Activated gamma-delta T cell (primary cell): ENCODE results near the gene RGMA.
A peak's percentile ranks its signal among the peaks of the same experiment; 100 is the strongest.

Source experiments
- DNase-seq: peaks from one replicate; lab custom pipeline; 2025; lab: John Stamatoyannopoulos, UW

RGMA gene

DNA sequence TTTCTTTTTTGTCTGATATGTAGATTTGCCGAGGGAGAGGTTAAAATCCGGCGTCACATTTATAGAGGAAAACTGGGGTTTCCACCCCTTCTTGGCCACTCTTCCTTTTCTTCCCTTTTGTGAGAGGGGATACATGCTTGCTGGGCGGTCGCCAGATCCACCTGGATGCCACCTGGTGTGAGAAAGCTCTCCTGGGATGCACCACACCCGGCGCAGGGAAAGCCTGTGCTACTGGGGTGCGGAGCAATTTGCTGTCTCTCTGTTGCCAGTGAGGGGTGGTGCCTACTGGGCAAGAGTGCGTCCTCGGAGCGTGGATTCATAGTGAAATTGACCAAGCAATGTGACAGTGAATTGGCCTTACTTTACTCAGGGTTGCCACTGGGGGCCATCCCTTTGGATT lies 2.5 kb upstream of the RGMA start:
- no peak for DNase-seq

DNA sequence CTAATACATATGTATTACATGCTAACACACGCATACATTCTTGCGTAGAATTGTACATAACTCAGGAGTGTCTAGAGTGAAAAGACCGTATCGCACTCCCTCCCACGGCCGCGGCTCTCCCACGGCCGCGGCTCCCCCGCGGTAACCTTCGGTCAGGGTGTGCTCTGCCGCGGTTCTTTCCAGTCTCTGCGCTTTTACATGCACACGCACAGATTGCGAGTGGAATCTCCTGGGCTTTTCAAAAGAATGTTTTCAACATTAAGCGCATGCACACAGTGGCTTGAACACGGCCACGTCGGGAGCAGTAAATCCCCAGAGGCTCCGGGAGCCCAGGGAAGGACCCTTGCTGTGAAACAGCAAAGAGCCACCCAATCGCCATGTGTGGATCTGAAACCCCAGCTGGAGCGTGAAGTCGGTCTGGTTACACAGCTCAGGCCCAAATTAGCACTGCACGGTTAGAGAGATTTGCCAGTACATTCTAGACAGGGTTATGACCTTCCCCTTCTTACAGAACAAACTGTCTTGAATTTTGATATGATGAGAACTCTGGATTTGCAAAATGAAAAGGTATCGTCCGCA lies 805 bp upstream of the RGMA start:
- no peak for DNase-seq

GRCh38 chr15:93088200-93088980 lies 621 bp downstream of the RGMA start:
- no peak for DNase-seq

DNA sequence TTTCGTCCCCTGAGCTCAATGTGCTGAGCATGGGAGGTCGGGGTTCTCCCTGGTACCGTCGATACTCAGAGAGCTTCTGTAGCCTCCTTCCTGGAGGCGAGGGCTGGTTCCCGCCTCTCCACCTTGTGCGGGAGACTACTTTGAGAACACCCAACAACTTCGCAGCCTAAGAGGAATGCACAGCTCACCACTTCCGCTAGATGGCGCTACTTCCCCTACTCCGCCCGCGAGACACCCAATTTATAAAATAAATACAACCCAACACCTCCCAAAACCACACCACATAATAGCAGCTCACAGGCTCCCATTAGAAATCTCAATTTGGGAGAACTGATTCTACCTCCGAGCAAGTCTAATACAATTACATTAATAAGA lies 1.2 kb downstream of the RGMA start:
- no peak for DNase-seq

GRCh38 chr15:93086791-93087190 lies 2.2 kb downstream of the RGMA start:
- no peak for DNase-seq

GRCh38 chr15:93085692-93086091 lies 3.3 kb downstream of the RGMA start:
- no peak for DNase-seq

DNA sequence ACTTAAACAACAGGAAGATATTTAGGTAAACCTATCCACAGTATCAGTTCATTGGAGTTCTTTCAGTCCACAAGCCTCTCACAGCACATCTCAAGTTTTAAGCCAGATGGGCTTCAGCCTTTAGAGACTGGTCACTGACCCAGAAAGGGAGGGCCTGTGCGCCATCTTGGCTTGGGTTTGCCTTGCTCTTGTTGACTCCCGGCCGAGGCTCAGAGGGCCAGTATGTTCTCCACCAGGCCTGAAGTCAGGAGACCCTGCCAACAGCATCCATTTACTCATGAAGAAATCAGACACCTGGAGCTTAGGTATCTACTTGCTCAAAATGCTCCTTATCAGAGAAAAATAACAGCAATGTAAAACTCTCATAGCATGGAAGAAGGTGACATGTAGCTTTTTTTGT lies 6.2 kb downstream of the RGMA start:
- no peak for DNase-seq

DNA sequence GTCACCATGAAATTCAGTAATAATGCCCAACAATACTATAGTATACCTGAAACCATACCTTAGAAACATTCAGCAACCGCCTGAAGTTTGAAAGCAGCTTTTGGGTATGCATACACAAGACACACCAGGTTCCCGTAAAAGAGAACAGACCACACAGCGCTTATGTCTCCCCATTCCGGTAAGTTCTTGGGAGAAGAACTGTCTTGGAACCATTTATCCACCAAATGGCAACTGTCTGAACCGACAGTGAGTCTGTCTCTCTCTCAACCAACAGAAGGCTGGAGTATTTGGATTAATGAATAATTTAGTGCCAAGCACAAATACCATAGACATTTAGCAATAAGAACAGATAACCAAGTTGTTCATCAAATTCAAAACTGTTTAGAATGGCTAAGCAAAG lies 7.6 kb downstream of the RGMA start:
- DNase-seq = no peak

DNA sequence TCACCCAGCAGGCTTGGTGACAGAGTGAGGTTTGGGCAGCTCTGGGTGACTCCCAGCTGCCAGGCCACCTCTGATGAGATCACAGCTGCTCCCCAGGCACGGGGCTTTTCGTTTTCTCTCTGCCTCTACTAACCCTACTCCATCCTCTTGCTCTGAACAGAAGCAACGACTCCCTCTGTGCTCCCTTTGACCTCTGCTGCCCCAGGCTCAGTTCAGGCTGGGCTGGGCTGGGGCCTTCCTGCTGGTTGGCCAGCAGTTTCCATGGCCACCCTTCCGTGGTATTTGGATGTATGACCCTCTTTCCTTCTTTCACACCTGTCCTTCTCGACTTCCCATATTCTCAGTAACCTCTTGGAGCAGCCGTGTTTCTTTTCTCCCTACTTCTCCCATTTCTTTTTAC lies 8.6 kb downstream of the RGMA start:
- no peak for DNase-seq

DNA sequence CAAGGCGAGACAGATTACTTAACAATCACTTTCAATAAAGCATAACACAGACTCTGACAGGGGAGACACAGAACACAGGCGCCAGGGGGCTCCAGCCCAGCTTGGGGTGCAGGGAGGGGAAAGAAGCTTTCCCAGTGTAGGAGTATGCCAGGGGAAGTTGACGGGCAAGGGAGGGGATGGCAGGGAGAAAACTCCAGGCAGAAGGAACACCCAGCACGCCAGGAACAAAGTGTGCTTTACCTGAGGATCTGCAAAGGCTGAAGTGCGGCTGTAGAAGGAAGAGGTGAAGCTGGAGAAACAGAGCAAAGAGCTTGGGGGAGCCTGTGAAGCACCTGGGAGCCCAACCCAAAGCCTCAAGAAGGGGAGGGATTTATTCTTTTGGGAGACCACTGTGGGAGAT lies 12.1 kb downstream of the RGMA start:
- DNase-seq = no peak

- no peak for DNase-seq
Measured at GRCh38 chr15:93076217-93076616, 12.8 kb downstream of the RGMA start.

DNA sequence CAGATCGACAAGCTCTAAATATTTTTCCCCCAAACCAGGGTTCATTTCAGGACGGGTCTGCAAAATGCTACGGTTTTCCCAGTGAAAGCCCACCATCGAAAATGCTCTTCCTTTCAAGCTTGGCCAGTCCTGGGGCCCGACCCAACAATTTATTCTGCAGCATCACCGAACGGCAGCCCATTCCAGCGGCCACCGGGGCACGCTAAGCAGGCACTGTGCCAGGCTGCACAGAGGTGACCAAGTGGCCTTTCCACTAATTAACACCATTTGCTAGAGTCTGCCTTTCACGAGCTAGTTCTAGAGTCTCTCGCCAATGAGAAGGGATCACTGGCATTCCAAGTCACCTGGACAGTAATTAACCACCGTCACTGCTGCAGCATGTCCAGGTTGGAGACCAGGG lies 14.4 kb downstream of the RGMA start:
- no peak for DNase-seq

GRCh38 chr15:93073465-93073952 lies 15.5 kb downstream of the RGMA start:
- peak; percentile 40 for DNase-seq

DNA sequence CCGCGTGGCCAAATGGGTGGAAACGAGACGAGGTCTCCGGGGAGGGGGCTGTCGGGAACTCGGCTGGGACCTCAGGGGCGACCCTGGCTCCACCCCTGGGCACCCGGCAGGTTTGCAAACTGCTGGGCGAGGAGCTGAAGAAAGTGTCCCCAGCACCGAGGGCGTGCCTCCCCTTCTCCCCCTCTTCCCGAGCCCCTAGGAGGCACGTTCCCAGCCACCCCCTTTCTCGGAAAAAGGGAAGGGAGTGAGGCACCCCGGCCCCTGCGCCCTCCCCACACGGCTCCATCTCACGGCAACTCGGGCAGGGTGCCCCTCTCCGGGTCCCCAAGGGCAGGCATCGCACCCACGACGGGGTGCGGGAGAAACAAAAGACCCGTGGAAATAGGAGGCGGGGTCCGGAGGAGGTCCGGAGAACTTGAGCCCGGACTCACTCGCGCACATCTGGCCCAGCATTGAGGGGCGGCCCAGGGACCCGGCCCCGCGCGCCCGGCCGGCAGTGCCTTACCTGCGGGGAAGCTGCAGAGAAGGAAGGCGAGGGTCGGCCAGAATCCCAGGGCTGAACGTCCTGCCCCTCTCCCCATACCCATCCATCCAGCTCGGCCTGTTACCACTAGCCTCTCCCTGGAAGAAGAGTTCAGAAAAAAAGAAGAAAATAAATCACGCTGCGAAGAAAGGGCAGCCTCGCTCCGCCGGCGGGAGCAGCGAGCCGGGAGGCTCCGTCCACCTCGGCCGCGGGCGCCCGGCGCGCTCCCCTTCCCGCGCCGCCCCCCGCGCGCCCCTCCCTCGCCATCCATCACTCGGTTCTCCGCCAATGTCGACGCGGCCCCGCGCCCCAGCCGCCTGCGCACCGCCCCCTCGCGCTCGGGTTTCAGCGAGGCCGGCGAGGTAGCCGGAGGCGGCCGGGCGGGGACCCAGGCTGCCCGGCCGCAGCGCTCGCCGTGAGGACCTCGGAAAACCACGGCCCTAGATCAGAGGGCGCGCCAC lies 16.3 kb downstream of the RGMA start:
- DNase-seq = no peak

- no peak for DNase-seq
Measured at GRCh38 chr15:93072011-93072410, 17.0 kb downstream of the RGMA start.

GRCh38 chr15:93071469-93071936 lies 17.5 kb downstream of the RGMA start:
- no peak for DNase-seq

GRCh38 chr15:93070551-93071296 lies 18.3 kb downstream of the RGMA start:
- no peak for DNase-seq

DNA sequence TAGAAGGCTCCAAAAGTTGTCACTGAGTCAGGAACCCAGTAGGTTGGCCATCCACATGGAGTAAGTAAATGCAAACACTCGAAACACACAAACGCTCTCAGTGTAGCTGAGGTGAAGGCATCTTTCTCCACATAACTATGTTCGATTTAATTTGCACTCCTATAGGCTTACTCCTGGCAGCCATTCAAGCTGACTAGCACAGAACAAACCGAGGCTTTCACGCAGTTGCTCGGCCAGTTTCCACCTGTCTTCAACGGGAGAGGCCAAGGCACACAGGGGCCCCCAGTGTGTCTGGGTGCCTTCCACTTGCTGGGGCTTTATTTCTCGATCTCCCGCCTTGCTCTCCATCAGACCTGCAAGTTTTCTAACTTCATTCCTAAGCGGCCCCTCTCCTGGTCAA lies 18.9 kb downstream of the RGMA start:
- DNase-seq = no peak

DNA sequence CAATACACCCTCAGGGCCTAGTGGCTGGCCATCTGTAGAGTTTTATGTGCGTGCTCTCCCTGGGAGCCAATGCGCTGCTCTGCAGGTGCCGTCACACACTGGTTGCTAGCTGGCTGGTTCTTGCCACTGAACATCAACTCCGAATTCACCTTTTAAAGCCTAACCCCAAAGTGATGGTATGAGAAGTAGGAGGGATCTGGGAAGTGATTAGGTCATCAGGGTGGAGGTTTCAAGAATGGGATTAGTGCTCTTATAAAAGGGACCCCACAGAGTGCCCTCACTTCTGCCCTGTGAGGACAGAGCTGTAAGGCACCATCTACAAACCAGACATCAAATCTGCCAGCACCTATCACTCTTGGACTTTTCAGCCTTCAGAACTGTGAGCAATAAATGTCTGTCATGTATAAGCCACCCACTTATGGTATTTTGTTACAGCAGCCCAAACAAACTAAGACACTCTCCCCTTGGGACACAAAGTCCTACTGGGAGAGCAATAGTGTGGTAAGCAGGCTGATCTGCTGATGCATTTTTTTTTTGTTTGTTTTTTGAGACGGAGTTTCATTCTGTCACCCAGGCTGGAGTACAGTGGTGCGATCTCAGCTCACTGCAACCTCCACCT lies 20.3 kb downstream of the RGMA start:
- no peak for DNase-seq

- no peak for DNase-seq
Measured at GRCh38 chr15:93067649-93068085, 21.3 kb downstream of the RGMA start.
